Stimulated activated CD4-positive, alpha-beta T cell treated with anti-CD3 and anti-CD28 coated beads, Interleukin-12 subunit alpha, Interleukin-12 subunit beta, amount 100 ng/mL, for 24 hours (primary cell): ENCODE data around the gene F2RL2.

Experiments used
- DNase-seq, 2 experiments: peaks; one replicate each; pipeline ENCODE4 v3.0.0-alpha.2; 2020; ENCODE audit warnings: low read depth in 2 of 2

The F2RL2 gene

GRCh38 chr5:76622973-76623596, at the start of gene F2RL2:
Gene F2RL2 (minus strand): TSS chr5:76623403. CDS start chr5:76623230, 173 bp downstream.
- no peak for DNase-seq

- no peak for DNase-seq
These were observed 49.0 kb upstream of the F2RL2 start for GRCh38 chr5:76672242-76672641.

GRCh38 chr5:76670508-76670907, 47.3 kb upstream of the F2RL2 start:
- no peak for DNase-seq

- no peak for DNase-seq
These were observed 46.0 kb upstream of the F2RL2 start for GRCh38 chr5:76669245-76669644.

- DNase-seq = no peak
These were observed 44.3 kb upstream of the F2RL2 start for GRCh38 chr5:76667495-76667894.

GRCh38 chr5:76664079-76664478, 40.9 kb upstream of the F2RL2 start:
- DNase-seq = no peak

- no peak for DNase-seq
These were observed 40.4 kb upstream of the F2RL2 start for GRCh38 chr5:76663573-76663972.

GRCh38 chr5:76662521-76662920, 39.3 kb upstream of the F2RL2 start:
- DNase-seq = no peak

- DNase-seq = no peak
These were observed 37.2 kb upstream of the F2RL2 start for GRCh38 chr5:76660360-76660759.

- no peak for DNase-seq
These were observed 34.6 kb upstream of the F2RL2 start for GRCh38 chr5:76657683-76658311.

GRCh38 chr5:76657091-76657490, 33.9 kb upstream of the F2RL2 start:
- no peak for DNase-seq

- no peak for DNase-seq
These were observed 29.7 kb upstream of the F2RL2 start for GRCh38 chr5:76652809-76653414.

GRCh38 chr5:76649140-76649539, 25.9 kb upstream of the F2RL2 start:
- DNase-seq = no peak

- no peak for DNase-seq
These were observed 20.2 kb upstream of the F2RL2 start for GRCh38 chr5:76643371-76643770.

- DNase-seq = no peak
These were observed 19.3 kb upstream of the F2RL2 start for GRCh38 chr5:76642390-76643040.

- DNase-seq = peak; percentile 17 to 65
These were observed 18.4 kb upstream of the F2RL2 start for GRCh38 chr5:76641514-76642120.

- no peak for DNase-seq
These were observed 15.3 kb upstream of the F2RL2 start for GRCh38 chr5:76638479-76638878.

- no peak for DNase-seq
These were observed 14.3 kb upstream of the F2RL2 start for GRCh38 chr5:76637490-76637889.

GRCh38 chr5:76634661-76635060, 11.5 kb upstream of the F2RL2 start:
- no peak for DNase-seq

GRCh38 chr5:76626738-76627137, 3.5 kb upstream of the F2RL2 start:
- DNase-seq = no peak

- no peak for DNase-seq
These were observed 2.0 kb upstream of the F2RL2 start for GRCh38 chr5:76625087-76625815.

- no peak for DNase-seq
These were observed 1.1 kb downstream of the F2RL2 start for GRCh38 chr5:76622076-76622475.
